Measurements from ENCODE around the gene EDN1.

GRCh38 chr6:12344296-12344695 lies 54.1 kb downstream of the EDN1 start:
- TF ChIP-seq POLR2AphosphoS5 (IDR thresholded peaks at IDR 0.05; ENCODE audit: low read length) = no peak
- TF ChIP-seq FOXK2 (IDR thresholded peaks at IDR 0.05) = no peak
- TF ChIP-seq CTCF (IDR thresholded peaks at IDR 0.05 in 2 of 3, conservative IDR thresholded peaks at IDR 0.05 in 1 of 3; ENCODE audit: control insufficient read depth in 2 of 3, extremely low read depth in 1 of 3, insufficient read depth in 1 of 3, low read depth in 3 of 3, low read length in 3 of 3) = no peak
- no peak for TF ChIP-seq FOXM1 (IDR thresholded peaks at IDR 0.05; ENCODE audit: low read depth, low read length)
- no peak for TF ChIP-seq BACH1 (IDR thresholded peaks at IDR 0.05; ENCODE audit: borderline replicate concordance)
- no peak for TF ChIP-seq TARDBP (IDR thresholded peaks at IDR 0.05; ENCODE audit: borderline replicate concordance)
- no peak for TF ChIP-seq LARP7 (IDR thresholded peaks at IDR 0.05)
- no peak for TF ChIP-seq BRCA1 (IDR thresholded peaks at IDR 0.05; ENCODE audit: low read depth, low read length)
- TF ChIP-seq ETV6 (conservative IDR thresholded peaks at IDR 0.05 in 1 of 2, IDR thresholded peaks at IDR 0.05 in 1 of 2; ENCODE audit: borderline replicate concordance in 1 of 2, low read depth in 1 of 2) = no peak
- no peak for TF ChIP-seq RUNX3 (IDR thresholded peaks at IDR 0.05; ENCODE audit: low read length)
